Chondrocyte (in vitro differentiated cells): ENCODE data around the gene PPP6R2. TPM values are rescaled to one million over a fixed set of nuclear protein-coding genes. Genes with fewer than 3 reads are reported as not detected.
A peak's percentile ranks its signal among the peaks of the same experiment; 100 is the strongest.
"Not testable (repeated sequence)": the region's sequence is repeated elsewhere in the genome, so short reads cannot be mapped to it uniquely, and the experiment has no call there.

Experiments
- DNase-seq: peaks from one replicate; pipeline ENCODE4 v3.0.0; 2021; ENCODE audit warnings: mixed read lengths, low spot score
- H3K27ac Mint-ChIP-seq: one replicate; pipeline ENCODE4 v1.8.0; 2021; ENCODE audit warnings: mild to moderate bottlenecking, moderate library complexity, mixed read lengths; ENCODE audit not compliant: unreplicated experiment
- H3K27me3 Mint-ChIP-seq: 2 replicates; pipeline ENCODE4 v1.8.0; 2021; ENCODE audit warnings: low read depth, mixed read lengths
- H3K36me3 Mint-ChIP-seq: 2 replicates; pipeline ENCODE4 v1.8.0; 2021; ENCODE audit warnings: low read depth, mixed read lengths
- H3K4me1 Mint-ChIP-seq: 2 replicates; pipeline ENCODE4 v1.8.0; 2021; ENCODE audit warnings: low read depth, mild to moderate bottlenecking, mixed read lengths
- H3K4me3 Mint-ChIP-seq: one replicate; pipeline ENCODE4 v1.8.0; 2021; ENCODE audit warnings: mild to moderate bottlenecking, moderate library complexity, mixed read lengths; ENCODE audit not compliant: unreplicated experiment
- H3K9me3 Mint-ChIP-seq: 2 replicates; pipeline ENCODE4 v1.8.0; 2021; ENCODE audit warnings: low read depth, mixed read lengths
- CTCF ChIP-seq: fragments of 200-600 bp; sonication (generic); IDR thresholded peaks from 2 replicates; pipeline ENCODE4 v1.5.0; 2021; ENCODE audit warnings: antibody characterized with exemption, mild to moderate bottlenecking, moderate library complexity
- total RNA-seq: library from RNA; stranded (reverse); gene quantifications from 3 replicates; pipeline ENCODE4 v1.2.1, GENCODE V29; 2021

The PPP6R2 gene
- total RNA-seq, 1 donor from 2014 or later, result 47.1 TPM

GRCh38 chr22:50325444-50326224, 17.5 kb upstream of the PPP6R2 start:
- Mint-ChIP-seq H3K27me3 (no peaks in the 10 kb centered on the region), H3K27ac (no peak overlapping the region), H3K4me1 (peaks cover 20% of the 10 kb centered on the region), H3K4me3 (peak overlapping the region; percentile 81), H3K36me3 (no peaks in the 10 kb centered on the region), H3K9me3 (no peaks in the 10 kb centered on the region)
- no peak for DNase-seq
- no peak for TF ChIP-seq CTCF

- Mint-ChIP-seq H3K9me3 (no peaks in the 10 kb centered on the region), H3K36me3 (no peaks in the 10 kb centered on the region), H3K27me3 (no peaks in the 10 kb centered on the region), H3K4me3 (peak overlapping the region; percentile 81), H3K4me1 (peaks cover 28% of the 10 kb centered on the region), H3K27ac (peak overlapping the region; percentile 70)
- TF ChIP-seq CTCF, result no peak
- no peak for DNase-seq
These were observed 16.7 kb upstream of the PPP6R2 start for GRCh38 chr22:50326225-50326955.

- peaks cover 31% of the 10 kb centered on the region for H3K4me1 Mint-ChIP-seq
- no peaks in the 10 kb centered on the region for H3K36me3 Mint-ChIP-seq
- H3K27me3 Mint-ChIP-seq, result no peaks in the 10 kb centered on the region
- H3K27ac Mint-ChIP-seq, result peak within 1 kb of the TSS; percentile 77
- peak; percentile 75 for TF ChIP-seq CTCF
- no peak for DNase-seq
- no peaks in the 10 kb centered on the region for H3K9me3 Mint-ChIP-seq
- H3K4me3 Mint-ChIP-seq, result peak within 1 kb of the TSS; percentile 81
These were observed 16.0 kb upstream of the PPP6R2 start, which contains the start of gene DENND6B for GRCh38 chr22:50326956-50327710. Gene DENND6B, minus strand, starts transcription at chr22:50327012. Its CDS starts 24 bp downstream, at chr22:50326988.

- DNase-seq, result no peak
- Mint-ChIP-seq H3K27me3 (no peaks in the 10 kb centered on the region), H3K4me3 (peak overlapping the region; percentile 72), H3K4me1 (peaks cover 31% of the 10 kb centered on the region), H3K27ac (no peak overlapping the region), H3K36me3 (no peaks in the 10 kb centered on the region), H3K9me3 (no peaks in the 10 kb centered on the region)
- TF ChIP-seq CTCF, result no peak
These were observed 15.5 kb upstream of the PPP6R2 start for GRCh38 chr22:50327711-50328019.

- Mint-ChIP-seq H3K9me3 (no peaks in the 10 kb centered on the region), H3K4me1 (peaks cover 31% of the 10 kb centered on the region), H3K4me3 (no peak overlapping the region), H3K27ac (no peak overlapping the region), H3K36me3 (no peaks in the 10 kb centered on the region), H3K27me3 (no peaks in the 10 kb centered on the region)
- DNase-seq, result no peak
- TF ChIP-seq CTCF, result no peak
These were observed 13.9 kb upstream of the PPP6R2 start for GRCh38 chr22:50329236-50329635.

- H3K27me3 Mint-ChIP-seq, H3K4me3 Mint-ChIP-seq, H3K9me3 Mint-ChIP-seq, H3K27ac Mint-ChIP-seq, H3K36me3 Mint-ChIP-seq, DNase-seq: not testable (repeated sequence)
- H3K4me1 Mint-ChIP-seq, result peaks cover 12% of the 10 kb centered on the region
These were observed 8.7 kb upstream of the PPP6R2 start for GRCh38 chr22:50334433-50334832.
